Measurements from ENCODE around the gene UXS1.

DNA sequence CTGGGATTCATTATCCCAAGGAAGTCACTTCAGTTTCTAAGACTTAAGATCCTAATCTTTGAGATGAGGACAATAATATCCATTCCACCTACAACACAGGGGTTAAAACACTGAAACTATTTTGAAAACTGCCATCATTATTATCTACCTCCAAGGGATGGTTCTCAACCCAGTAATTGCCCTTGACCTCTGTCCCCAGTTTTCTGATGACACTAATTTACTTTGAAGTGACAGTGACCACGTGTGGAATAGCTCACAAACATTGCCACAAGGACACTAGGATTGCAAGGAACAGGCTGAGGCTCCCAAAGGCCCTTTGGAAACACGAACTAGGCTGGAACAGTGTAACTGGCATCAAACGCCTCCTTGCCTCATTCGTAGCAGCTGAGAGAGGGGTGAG, 78.4 kb downstream of the UXS1 start:
- no peak for TF ChIP-seq EZH2 (IDR thresholded peaks at IDR 0.05; ENCODE audit: insufficient read depth, low read length)
- TF ChIP-seq CTCF (IDR thresholded peaks at IDR 0.05; ENCODE audit: insufficient read depth, low read depth, low read length): no peak
